Gastrocnemius medialis (tissue), 4 donors: ENCODE results near the gene NLRP5.
A peak's percentile ranks its signal among the peaks of the same experiment; 100 is the strongest.

Experiments
- CTCF ChIP-seq, 5 experiments: fragments of 450-650 bp in 3 of 5; fragments of 200-600 bp in 2 of 5; sonication (generic) in 2 of 5; IDR thresholded peaks in 4 of 5; conservative IDR thresholded peaks in 1 of 5; 1 replicate in 4 of 5; 2 replicates in 1 of 5; pipeline ENCODE4 v1.5.1; 2016 to 2019; ENCODE audit warnings: antibody characterized with exemption in 5 of 5, mild to moderate bottlenecking in 3 of 5, moderate library complexity in 3 of 5
- POLR2A ChIP-seq, 2 donors: fragments of 450-650 bp; IDR thresholded peaks; one replicate each; pipeline ENCODE4 v1.6.1; 2017; ENCODE audit warnings: antibody characterized with exemption in 2 of 2, mild to moderate bottlenecking in 2 of 2, moderate library complexity in 2 of 2

- TF ChIP-seq CTCF (IDR thresholded peaks at IDR 0.05 in 4 of 5, conservative IDR thresholded peaks at IDR 0.05 in 1 of 5): peak; percentile 44 to 88 (median 71)
- TF ChIP-seq POLR2A (IDR thresholded peaks at IDR 0.05): no peak
Observed at GRCh38 chr19:56066152-56067023, 79.8 kb downstream of the NLRP5 start.
